Osteocyte (in vitro differentiated cells): ENCODE results near the gene SYT2. TPM values are rescaled to one million over a fixed set of nuclear protein-coding genes. Genes with fewer than 3 reads are reported as not detected.

Source experiments
- DNase-seq: peaks from one replicate; pipeline ENCODE4 v3.0.0; 2021; ENCODE audit warnings: mixed read lengths; ENCODE audit not compliant: unreplicated experiment; ENCODE audit errors: extremely low spot score
- H3K27ac Mint-ChIP-seq: one replicate; pipeline ENCODE4 v1.8.0; 2021; ENCODE audit warnings: mild to moderate bottlenecking, mixed read lengths; ENCODE audit not compliant: unreplicated experiment
- H3K27me3 Mint-ChIP-seq: one replicate; pipeline ENCODE4 v1.8.0; 2021; ENCODE audit warnings: mixed read lengths; ENCODE audit not compliant: unreplicated experiment
- H3K36me3 Mint-ChIP-seq: one replicate; pipeline ENCODE4 v1.8.0; 2021; ENCODE audit warnings: mixed read lengths; ENCODE audit not compliant: unreplicated experiment
- H3K4me1 Mint-ChIP-seq: one replicate; pipeline ENCODE4 v1.8.0; 2021; ENCODE audit warnings: mixed read lengths; ENCODE audit not compliant: unreplicated experiment
- H3K4me3 Mint-ChIP-seq: one replicate; pipeline ENCODE4 v1.8.0; 2021; ENCODE audit warnings: mild to moderate bottlenecking, moderate library complexity, mixed read lengths; ENCODE audit not compliant: unreplicated experiment
- H3K9me3 Mint-ChIP-seq: one replicate; pipeline ENCODE4 v1.8.0; 2021; ENCODE audit warnings: mixed read lengths; ENCODE audit not compliant: unreplicated experiment
- total RNA-seq: library from RNA; stranded (reverse); gene quantifications from 2 replicates; pipeline ENCODE4 v1.2.1, GENCODE V29; 2021
- TF ChIP-seq, protein P1 (sequence below): fragments of 200-600 bp; sonication (generic); IDR thresholded peaks from 2 replicates; pipeline ENCODE4 v1.5.0; 2021; ENCODE audit warnings: antibody characterized with exemption, mild to moderate bottlenecking, moderate library complexity

Gene SYT2
- total RNA-seq, 1 donor from 2014 or later = not detected

DNA sequence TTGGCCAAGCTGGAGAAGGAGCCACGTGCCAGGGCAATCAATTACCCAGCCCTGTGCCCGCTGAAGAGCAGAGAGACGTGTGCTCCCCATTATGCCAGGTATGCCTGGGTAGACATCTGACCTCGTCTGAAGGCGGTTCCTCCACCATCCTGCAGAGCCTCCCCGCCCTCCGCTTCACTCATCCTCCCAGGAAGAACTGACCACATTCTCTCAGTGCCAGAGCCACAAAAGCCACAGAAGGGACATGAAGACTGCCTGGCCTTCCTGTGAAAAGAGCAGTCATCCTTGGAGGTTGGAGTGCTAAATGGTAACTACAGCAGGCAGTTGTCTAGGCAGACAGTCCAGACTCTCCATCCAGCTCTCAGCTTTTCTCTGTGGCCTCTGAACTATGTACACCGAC is 12.0 kb downstream of the SYT2 start:
- TF ChIP-seq, protein P1, sequence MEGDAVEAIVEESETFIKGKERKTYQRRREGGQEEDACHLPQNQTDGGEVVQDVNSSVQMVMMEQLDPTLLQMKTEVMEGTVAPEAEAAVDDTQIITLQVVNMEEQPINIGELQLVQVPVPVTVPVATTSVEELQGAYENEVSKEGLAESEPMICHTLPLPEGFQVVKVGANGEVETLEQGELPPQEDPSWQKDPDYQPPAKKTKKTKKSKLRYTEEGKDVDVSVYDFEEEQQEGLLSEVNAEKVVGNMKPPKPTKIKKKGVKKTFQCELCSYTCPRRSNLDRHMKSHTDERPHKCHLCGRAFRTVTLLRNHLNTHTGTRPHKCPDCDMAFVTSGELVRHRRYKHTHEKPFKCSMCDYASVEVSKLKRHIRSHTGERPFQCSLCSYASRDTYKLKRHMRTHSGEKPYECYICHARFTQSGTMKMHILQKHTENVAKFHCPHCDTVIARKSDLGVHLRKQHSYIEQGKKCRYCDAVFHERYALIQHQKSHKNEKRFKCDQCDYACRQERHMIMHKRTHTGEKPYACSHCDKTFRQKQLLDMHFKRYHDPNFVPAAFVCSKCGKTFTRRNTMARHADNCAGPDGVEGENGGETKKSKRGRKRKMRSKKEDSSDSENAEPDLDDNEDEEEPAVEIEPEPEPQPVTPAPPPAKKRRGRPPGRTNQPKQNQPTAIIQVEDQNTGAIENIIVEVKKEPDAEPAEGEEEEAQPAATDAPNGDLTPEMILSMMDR = no peak
- no peak for DNase-seq
- Mint-ChIP-seq H3K27ac (no peak overlapping the region), H3K4me1 (no peaks in the 10 kb centered on the region), H3K27me3 (peaks cover 59% of the 10 kb centered on the region), H3K4me3 (no peak overlapping the region), H3K9me3 (no peaks in the 10 kb centered on the region), H3K36me3 (no peaks in the 10 kb centered on the region)

DNA sequence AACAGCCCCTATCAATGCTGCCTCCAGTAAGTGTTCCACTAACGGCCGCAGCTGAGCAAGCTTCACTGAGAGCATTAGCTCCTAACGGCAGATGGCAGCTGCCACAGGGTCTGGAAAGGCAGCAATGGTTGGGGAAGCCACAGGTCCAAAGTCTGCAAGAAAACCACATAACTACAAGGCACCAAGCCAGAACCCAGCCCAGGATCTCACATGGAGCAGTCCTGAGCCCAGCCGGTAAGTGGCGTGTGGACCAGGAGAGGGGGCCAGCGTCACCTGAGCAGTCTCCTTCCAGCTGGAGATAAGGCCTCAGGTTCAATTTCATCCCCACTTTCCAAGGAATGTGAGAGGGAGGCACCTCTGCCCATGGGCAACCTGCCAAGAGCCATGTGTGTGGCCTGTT is 13.2 kb downstream of the SYT2 start:
- Mint-ChIP-seq H3K27me3 (peaks cover 53% of the 10 kb centered on the region), H3K27ac (no peak overlapping the region), H3K4me3 (no peak overlapping the region)

DNA sequence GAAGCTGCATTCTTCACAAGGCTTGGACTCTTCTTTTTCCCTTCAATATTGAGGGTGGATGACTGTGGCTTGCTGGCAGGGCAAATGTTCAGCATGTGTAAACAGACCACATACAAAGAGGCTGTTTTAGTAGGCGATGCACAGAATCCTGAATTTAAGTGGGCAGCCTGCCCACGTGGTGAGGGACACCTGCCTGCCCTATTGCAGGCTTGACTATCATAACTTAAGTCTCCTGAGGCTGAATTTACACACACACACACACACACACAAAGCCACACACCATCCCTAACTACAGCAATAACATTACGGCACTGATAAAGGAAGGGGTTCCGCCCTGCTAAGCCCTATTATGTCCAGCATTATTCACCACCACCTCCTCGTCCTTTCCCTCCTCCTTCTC is 15.9 kb downstream of the SYT2 start:
- TF ChIP-seq, protein P1 = no peak
- Mint-ChIP-seq H3K27ac (no peak overlapping the region), H3K27me3 (peaks cover 43% of the 10 kb centered on the region), H3K36me3 (no peaks in the 10 kb centered on the region), H3K4me1 (no peaks in the 10 kb centered on the region), H3K4me3 (no peak overlapping the region), H3K9me3 (no peaks in the 10 kb centered on the region)
- DNase-seq = no peak

More for the DNA sequence above, 13.2 kb downstream of the SYT2 start:
- TF ChIP-seq, protein P1 = no peak
- no peak for DNase-seq
- H3K9me3 Mint-ChIP-seq = no peaks in the 10 kb centered on the region
- no peaks in the 10 kb centered on the region for H3K36me3 Mint-ChIP-seq
- no peaks in the 10 kb centered on the region for H3K4me1 Mint-ChIP-seq

DNA sequence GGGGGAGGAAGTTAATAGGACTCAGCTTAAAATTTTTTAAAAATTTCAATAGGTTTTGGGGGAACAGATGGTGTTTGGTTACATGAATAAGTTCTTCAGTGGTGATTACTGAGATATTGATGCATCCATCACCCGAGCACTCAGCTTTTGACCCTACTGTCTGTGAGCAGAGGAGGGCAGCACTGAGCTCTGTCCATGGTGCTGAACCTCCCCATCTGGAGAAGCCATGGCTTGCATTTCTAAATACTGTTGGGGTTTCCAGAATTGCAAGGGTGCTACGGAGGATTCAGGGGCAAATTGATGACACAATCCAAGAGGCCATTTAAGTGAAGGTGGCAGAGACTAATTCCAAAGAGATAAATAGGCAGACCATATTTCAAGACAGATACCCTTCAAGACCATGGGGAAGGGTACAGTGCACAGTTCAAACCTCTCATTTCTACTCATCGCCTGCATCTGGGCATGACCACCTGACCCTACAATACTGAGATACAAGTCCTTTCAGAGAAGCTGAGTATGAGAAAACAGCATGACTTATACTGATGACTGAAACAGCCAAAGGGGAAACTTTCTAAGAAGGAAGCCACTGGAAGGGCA is 17.2 kb downstream of the SYT2 start:
- TF ChIP-seq, protein P1 = peak; percentile 46
- Mint-ChIP-seq H3K27me3 (peaks cover 44% of the 10 kb centered on the region), H3K4me1 (no peaks in the 10 kb centered on the region), H3K36me3 (no peaks in the 10 kb centered on the region), H3K4me3 (no peak overlapping the region), H3K27ac (no peak overlapping the region), H3K9me3 (no peaks in the 10 kb centered on the region)
- no peak for DNase-seq

DNA sequence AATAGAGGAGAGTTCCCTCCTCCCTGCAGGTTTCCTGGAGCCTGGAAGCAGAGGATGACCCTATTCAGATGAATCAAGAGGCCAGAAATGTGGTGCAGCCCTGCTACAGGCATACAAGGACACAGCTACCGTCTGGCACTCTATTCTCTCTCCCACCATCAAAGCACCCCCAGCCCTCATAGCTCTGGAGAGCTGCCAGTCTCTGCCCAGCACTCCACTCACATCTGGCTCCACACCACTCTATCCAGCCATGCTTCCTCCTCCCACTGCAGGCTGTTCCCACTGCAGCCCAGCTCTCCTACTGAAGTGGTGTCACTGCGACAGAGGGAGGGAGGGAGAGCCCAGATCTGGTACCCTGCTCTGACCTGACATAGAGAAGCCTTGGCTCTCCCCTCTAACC is 18.4 kb downstream of the SYT2 start:
- Mint-ChIP-seq H3K27ac (no peak overlapping the region), H3K4me1 (no peaks in the 10 kb centered on the region), H3K36me3 (no peaks in the 10 kb centered on the region), H3K4me3 (no peak overlapping the region), H3K27me3 (peaks cover 47% of the 10 kb centered on the region), H3K9me3 (no peaks in the 10 kb centered on the region)
- no peak for DNase-seq
- TF ChIP-seq, protein P1 = no peak
